Thymus (tissue), 11 donors: ENCODE measurements around the gene PRR23C. TPM values are rescaled to one million over a fixed set of nuclear protein-coding genes. Genes with fewer than 3 reads are reported as not detected.
"Not testable (repeated sequence)": the region's sequence is repeated elsewhere in the genome, so short reads cannot be mapped to it uniquely, and the experiment has no call there.

Source experiments
- DNase-seq, 9 donors: peaks; one replicate each; pipeline ENCODE4 v3.0.0-alpha.2; 2013; ENCODE audit warnings: low spot score in 9 of 9, low read depth in 6 of 9, missing footprints in 1 of 9
- H3K27ac ChIP-seq, 2 donors: one replicate each; pipeline ENCODE4 v1.5.1; 2013; ENCODE audit warnings: control low read depth in 1 of 2, low read depth in 1 of 2, low read length in 1 of 2, mild to moderate bottlenecking in 1 of 2, moderate library complexity in 1 of 2
- H3K27me3 ChIP-seq, 2 donors: one replicate each; pipeline ENCODE4 v1.5.1; 2013; ENCODE audit warnings: low read length in 1 of 2; ENCODE audit not compliant: control insufficient read depth in 2 of 2, insufficient read depth in 1 of 2
- H3K36me3 ChIP-seq, 2 donors: one replicate each; pipeline ENCODE4 v1.5.1; 2013; ENCODE audit warnings: low read length in 1 of 2, mild to moderate bottlenecking in 1 of 2, moderate library complexity in 1 of 2; ENCODE audit not compliant: control insufficient read depth in 2 of 2, insufficient read depth in 2 of 2
- H3K4me1 ChIP-seq, 2 donors: one replicate each; pipeline ENCODE4 v1.5.1; 2013; ENCODE audit warnings: low read length in 2 of 2; ENCODE audit not compliant: control insufficient read depth in 2 of 2, insufficient read depth in 2 of 2
- H3K4me3 ChIP-seq, 2 donors: one replicate each; pipeline ENCODE4 v1.5.1; 2013; ENCODE audit warnings: low read length in 2 of 2, control low read depth in 1 of 2, mild to moderate bottlenecking in 1 of 2
- H3K9me3 ChIP-seq, 2 donors: one replicate each; pipeline ENCODE4 v1.5.1; 2013; ENCODE audit warnings: low read length in 1 of 2, mild to moderate bottlenecking in 1 of 2; ENCODE audit not compliant: control insufficient read depth in 2 of 2, insufficient read depth in 1 of 2
- WGBS: extraction: QIAGEN DNeasy Blood & Tissue Kit; methylation state at CpG from one replicate; pipeline ENCODE4 v1.1.7; 2013; 5-methylcytosine and 5-hydroxymethylcytosine counted together
- polyA plus RNA-seq: library from polyadenylated mRNA; stranded (reverse); fragments of 200-250 nt; gene quantifications from one replicate; pipeline ENCODE4 v1.2.3, GENCODE V29; 2013
- total RNA-seq: library from RNA; stranded (reverse); fragments of 120-200 nt; gene quantifications from one replicate; pipeline ENCODE4 v1.2.4, GENCODE V29; 2013
- donor health status: healthy.

PRR23C gene
- total and polyA plus RNA-seq, 2 donors: not detected

DNA sequence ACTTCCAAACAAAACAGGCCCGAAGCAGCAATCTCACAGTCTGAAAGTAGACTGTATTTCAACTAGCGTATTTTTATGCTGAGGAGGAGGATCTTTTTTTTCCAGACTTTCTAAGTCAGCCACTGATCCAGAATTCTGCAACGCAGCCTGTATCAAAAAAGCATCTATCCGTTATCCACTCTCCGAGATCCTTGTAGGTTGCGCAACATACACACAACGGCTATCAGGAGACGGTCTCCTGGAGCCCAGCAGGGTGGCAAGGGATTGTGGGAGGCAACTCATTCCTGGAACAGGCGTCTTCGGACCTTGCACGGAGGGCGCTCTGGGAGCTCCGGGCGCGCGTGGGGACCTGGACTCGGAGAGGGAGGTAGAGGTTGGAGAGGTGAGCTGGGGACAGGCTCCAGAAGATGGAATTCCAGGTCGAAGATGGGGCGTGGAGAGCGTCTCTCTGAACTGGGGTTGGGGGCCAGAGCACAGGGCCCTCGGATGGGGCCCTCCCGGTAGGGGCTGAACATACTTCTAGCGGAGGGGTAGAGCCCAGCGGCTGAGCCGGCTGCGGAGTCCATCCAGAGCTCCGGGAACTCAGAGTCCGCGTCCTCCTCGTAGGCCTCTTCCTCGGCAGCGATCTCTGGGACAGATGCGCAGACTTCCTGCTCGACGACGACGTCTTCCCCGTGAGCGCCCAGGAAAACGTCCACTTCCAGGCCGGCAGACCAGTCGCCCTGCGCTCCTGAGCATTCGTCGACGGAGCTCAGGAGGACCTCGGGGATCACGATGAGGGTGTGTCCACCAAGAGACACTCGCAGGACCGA is 932 bp downstream of the PRR23C start:
- 75% methylated on average over 50 of the region's 50 CpGs for WGBS
- H3K27ac ChIP-seq: no peak overlapping the region
- H3K27me3 ChIP-seq: no peaks in the 10 kb centered on the region
- H3K9me3 ChIP-seq: peaks cover 5 to 17% of the 10 kb centered on the region in 2 donors
- DNase-seq: no peak
- no peaks in the 10 kb centered on the region for H3K4me1 ChIP-seq
- no peak overlapping the region for H3K4me3 ChIP-seq
- H3K36me3 ChIP-seq: no peaks in the 10 kb centered on the region

GRCh38 chr3:139037478-139037877 is 7.2 kb downstream of the PRR23C start:
- Histone ChIP-seq H3K4me1 (no peaks in the 10 kb centered on the region), H3K9me3 (no peaks in the 10 kb centered on the region), H3K4me3 (no peak overlapping the region), H3K27me3 (no peaks in the 10 kb centered on the region), H3K36me3 (no peaks in the 10 kb centered on the region), H3K27ac (no peak overlapping the region)
- DNase-seq: no peak
- WGBS: 93% methylated on average over 6 of the region's 6 CpGs

DNA sequence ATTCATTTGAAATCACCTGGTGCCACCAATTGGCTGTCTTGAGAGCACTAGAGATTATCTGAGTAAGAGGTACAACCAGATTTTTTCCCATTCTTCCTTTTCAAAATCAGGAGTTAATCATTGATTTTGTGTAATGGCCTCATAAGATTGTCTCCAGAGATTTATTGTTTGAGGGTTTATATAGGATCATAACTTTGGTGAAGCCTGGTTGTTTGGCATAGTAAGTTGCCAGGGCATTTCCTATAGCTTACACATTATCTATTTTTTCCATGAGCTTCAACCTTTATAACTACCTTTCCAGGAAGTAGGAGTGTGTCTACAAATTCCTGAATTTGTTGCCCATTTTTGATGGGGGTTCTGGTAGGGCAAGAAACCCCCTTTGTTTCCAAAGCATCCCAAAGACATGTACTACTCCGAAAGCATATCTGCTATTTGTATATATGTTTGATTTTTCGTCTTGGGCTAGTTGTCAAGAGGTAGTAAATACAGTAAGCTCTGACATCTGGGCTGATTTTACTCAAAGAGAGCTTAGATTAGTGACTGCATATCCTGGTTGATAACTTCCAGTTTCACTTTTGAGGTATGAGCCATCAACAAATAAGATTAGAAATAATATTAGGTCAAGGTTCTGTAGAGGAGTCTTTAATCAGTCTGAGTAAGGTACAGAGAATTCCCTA is 12.2 kb downstream of the PRR23C start:
- H3K27me3 ChIP-seq: no peaks in the 10 kb centered on the region
- 91% methylated on average over 2 of the region's 2 CpGs for WGBS
- no peaks in the 10 kb centered on the region for H3K36me3 ChIP-seq

GRCh38 chr3:139030576-139030975 is 14.1 kb downstream of the PRR23C start:
- H3K27me3 ChIP-seq: not testable (repeated sequence)

More for the DNA sequence above, 12.2 kb downstream of the PRR23C start:
- DNase-seq: no peak
- Histone ChIP-seq H3K4me3 (no peak overlapping the region), H3K9me3 (no peaks in the 10 kb centered on the region), H3K4me1 (no peaks in the 10 kb centered on the region), H3K27ac (no peak overlapping the region)

GRCh38 chr3:139024968-139025367 is 19.7 kb downstream of the PRR23C start:
- WGBS: 97% methylated on average over 2 of the region's 2 CpGs
- no peak overlapping the region for H3K27ac ChIP-seq
- no peak for DNase-seq
- H3K4me3 ChIP-seq: no peak overlapping the region
- H3K27me3 ChIP-seq: no peaks in the 10 kb centered on the region
- H3K9me3 ChIP-seq: peaks cover 1 to 19% of the 10 kb centered on the region in 2 donors
- no peaks in the 10 kb centered on the region for H3K4me1 ChIP-seq
- no peaks in the 10 kb centered on the region for H3K36me3 ChIP-seq

More at GRCh38 chr3:139030576-139030975, 14.1 kb downstream of the PRR23C start:
- H3K27ac ChIP-seq, H3K9me3 ChIP-seq, H3K4me1 ChIP-seq, DNase-seq, H3K4me3 ChIP-seq, H3K36me3 ChIP-seq: not testable (repeated sequence)

GRCh38 chr3:139020868-139021234 is 23.8 kb downstream of the PRR23C start, which contains the start of gene PRR23B:
Gene PRR23B (minus strand): TSS chr3:139020926. CDS start chr3:139020661, 265 bp downstream.
- no peak within 1 kb of the TSS for H3K4me3 ChIP-seq
- H3K9me3 ChIP-seq: peaks cover 1 to 20% of the 10 kb centered on the region in 2 donors
- 67% methylated on average over 19 of the region's 19 CpGs for WGBS
- no peaks in the 10 kb centered on the region for H3K36me3 ChIP-seq
- H3K27ac ChIP-seq: no peak within 1 kb of the TSS
- H3K27me3 ChIP-seq: no peaks in the 10 kb centered on the region
- DNase-seq: no peak
- H3K4me1 ChIP-seq: no peaks in the 10 kb centered on the region

DNA sequence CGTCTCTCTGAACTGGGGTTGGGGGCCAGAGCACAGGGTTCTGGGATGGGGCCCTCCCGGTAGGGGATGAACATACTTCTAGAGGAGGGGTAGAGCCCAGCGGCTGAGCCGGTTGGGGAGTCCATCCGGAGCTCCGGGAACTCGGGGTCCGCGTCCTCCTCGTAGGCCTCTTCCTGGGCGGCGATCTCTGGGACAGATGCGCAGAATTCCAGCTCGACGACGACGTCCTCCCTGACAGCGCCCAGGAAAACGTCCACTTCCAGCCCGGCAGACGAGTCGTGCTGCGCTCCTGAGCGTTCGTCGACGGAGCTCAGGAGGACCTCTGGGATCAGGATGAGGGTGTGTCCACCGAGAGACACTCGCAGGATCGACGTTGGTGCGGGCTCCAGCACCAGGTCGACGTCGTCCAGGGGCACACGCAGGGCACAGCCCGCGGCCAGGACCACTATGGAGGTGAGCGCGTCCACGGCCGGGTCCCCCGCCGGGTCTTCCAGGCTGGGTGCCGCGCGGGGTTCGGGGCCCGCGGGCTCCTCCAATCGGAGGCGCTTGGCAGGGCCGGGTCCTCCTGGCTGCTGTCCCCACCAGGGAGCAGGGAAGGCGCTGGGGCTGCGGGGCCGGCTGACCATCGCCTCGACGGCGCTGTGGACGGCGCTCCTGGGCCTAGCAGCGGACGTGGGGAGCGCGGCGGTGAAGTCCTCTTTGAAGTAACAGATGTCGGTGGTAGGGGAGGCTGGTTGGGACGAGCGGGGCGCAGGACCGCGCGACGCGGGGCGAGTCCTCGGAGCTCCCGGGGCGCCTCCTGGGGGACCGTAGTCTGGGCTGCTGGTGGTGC is 24.4 kb downstream of the PRR23C start:
- Histone ChIP-seq H3K27ac (no peak overlapping the region), H3K4me3 (no peak overlapping the region), H3K4me1 (no peaks in the 10 kb centered on the region), H3K9me3 (peaks cover 1 to 20% of the 10 kb centered on the region in 2 donors), H3K36me3 (no peaks in the 10 kb centered on the region), H3K27me3 (no peaks in the 10 kb centered on the region)
- DNase-seq: no peak
- 73% methylated on average over 81 of the region's 81 CpGs for whole genome bisulfite sequencing

DNA sequence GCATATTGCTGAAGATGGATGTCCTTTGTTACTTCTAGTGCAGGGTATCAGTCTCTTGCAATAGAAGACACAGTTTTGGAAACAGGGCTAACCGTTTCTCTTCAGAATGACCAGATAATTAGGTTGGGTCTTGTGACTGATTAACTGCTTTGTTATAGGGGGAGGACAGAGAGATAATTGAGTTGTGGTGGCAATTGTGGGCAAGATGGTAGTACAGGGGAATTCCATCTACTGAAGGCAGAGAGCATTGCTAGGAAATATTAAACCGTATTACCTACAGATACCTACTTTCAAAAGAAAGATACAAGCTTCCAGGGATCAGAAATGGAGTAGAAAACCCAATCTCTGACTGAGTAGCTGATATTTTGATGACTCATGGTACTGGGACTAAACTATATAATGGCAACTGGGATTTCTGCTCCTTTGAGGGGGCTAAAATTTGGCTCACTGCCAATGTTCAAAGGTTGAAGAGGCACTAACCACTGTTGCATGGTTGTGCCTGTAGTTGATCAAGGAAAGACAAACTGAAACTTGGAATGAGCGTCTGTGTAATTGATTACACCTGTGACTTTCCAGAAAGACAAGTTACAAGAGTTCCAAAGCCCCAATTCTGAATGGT is 28.2 kb downstream of the PRR23C start:
- Histone ChIP-seq H3K27me3 (no peaks in the 10 kb centered on the region), H3K9me3 (peaks cover 1 to 15% of the 10 kb centered on the region in 2 donors), H3K4me3 (no peak overlapping the region), H3K36me3 (no peaks in the 10 kb centered on the region), H3K27ac (no peak overlapping the region), H3K4me1 (no peaks in the 10 kb centered on the region)
- DNase-seq: no peak
- 88% methylated on average over 3 of the region's 3 CpGs for WGBS
